Measurements from ENCODE around the gene CUBN. TPM values are rescaled to one million over a fixed set of nuclear protein-coding genes. Genes with fewer than 3 reads are reported as not detected.

Gene CUBN
- total RNA-seq, 4 donors from 2014 or later = 9.2 to 38.9 (median 25.4) TPM

DNA sequence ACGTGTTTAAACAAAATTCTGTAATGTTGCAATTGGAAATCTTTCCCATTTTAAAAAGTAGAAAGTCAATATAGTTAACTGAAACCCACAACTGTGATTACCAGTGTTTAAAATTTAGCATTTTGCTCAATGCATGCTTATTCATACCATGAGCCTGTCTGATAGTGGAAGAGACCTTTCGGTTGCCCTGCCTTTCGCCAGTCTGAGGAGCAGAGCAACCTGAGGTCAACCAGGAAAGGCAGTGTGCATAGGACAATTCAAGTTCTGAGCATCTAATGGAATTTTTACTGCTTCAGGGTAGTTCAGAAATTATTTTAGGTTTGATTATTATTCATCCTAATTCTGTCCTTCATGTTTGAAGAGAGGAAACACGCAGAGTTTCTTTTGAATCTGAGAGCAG is 100.8 kb downstream of the CUBN start:
- H3K36me3 ChIP-seq = no peaks in the 10 kb centered on the region
- 71 to 83% methylated on average over 4 of the region's 4 CpGs for WGBS, 2 donors
- no peak for DNase-seq (ENCODE audit: low spot score in 2 of 2)
- H3K9me3 ChIP-seq = no peaks in the 10 kb centered on the region
- H3K4me1 ChIP-seq = peaks cover 0 to 68% (median 46%) of the 10 kb centered on the region in 4 donors
- H3K27me3 ChIP-seq = no peaks in the 10 kb centered on the region
- peak overlapping the region in 3 of 4 donors; percentile 52 to 83 (median 77) for H3K27ac ChIP-seq
- no peak overlapping the region for H3K4me3 ChIP-seq
- TF ChIP-seq, protein P1, sequence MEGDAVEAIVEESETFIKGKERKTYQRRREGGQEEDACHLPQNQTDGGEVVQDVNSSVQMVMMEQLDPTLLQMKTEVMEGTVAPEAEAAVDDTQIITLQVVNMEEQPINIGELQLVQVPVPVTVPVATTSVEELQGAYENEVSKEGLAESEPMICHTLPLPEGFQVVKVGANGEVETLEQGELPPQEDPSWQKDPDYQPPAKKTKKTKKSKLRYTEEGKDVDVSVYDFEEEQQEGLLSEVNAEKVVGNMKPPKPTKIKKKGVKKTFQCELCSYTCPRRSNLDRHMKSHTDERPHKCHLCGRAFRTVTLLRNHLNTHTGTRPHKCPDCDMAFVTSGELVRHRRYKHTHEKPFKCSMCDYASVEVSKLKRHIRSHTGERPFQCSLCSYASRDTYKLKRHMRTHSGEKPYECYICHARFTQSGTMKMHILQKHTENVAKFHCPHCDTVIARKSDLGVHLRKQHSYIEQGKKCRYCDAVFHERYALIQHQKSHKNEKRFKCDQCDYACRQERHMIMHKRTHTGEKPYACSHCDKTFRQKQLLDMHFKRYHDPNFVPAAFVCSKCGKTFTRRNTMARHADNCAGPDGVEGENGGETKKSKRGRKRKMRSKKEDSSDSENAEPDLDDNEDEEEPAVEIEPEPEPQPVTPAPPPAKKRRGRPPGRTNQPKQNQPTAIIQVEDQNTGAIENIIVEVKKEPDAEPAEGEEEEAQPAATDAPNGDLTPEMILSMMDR (IDR thresholded peaks at IDR 0.05) = no peak
- no peak for TF ChIP-seq POLR2A (IDR thresholded peaks at IDR 0.05)
- no peak for TF ChIP-seq EP300 (IDR thresholded peaks at IDR 0.05)

DNA sequence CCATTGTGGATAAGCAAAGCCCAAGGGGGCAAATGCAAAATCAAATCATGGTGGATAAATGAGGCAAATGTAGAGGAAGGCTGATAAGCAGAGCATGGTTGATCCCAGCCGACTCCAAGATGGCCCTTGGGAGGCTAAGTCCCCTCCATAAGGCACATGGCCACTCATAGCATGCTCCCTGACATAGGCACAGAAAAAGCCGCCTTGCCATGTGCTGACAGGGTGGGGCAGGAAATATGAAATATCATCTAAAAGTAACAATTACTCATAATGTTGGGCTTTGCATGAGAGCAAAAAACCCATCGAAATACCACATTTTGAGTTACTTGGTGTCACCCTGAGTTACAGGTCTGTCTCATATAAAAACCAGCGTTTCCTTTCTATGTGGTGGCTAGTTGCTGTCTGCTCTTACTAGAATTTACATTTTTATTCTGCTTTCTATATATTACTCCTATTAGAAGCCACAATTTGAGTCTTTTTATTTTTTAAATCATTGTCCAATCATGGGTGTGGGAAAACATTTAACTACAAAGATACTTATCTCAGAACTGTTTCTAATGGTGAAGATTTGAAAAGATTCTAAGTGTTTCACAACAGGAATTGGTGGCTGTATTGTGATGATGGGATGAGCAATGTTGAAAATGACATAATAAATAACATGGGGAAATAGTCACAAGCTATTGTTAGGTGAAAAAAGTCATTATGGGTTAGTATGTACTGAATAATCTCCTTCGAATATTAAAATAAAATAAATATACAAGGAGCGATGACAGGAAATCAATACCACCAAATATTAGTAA is 102.7 kb downstream of the CUBN start:
- no peak for DNase-seq (ENCODE audit: low spot score in 2 of 2)
- H3K36me3 ChIP-seq = no peaks in the 10 kb centered on the region
- H3K4me3 ChIP-seq = no peak overlapping the region
- H3K4me1 ChIP-seq = peaks cover 0 to 79% (median 55%) of the 10 kb centered on the region in 4 donors
- no peaks in the 10 kb centered on the region for H3K27me3 ChIP-seq
- peak overlapping the region in 2 of 4 donors; percentile 85 to 87 for H3K27ac ChIP-seq
- TF ChIP-seq, protein P1 (IDR thresholded peaks at IDR 0.05) = no peak
- TF ChIP-seq POLR2A (IDR thresholded peaks at IDR 0.05) (no peak), EP300 (IDR thresholded peaks at IDR 0.05) (no peak)
- 89 to 90% methylated on average over 6 of the region's 6 CpGs for WGBS, 2 donors
- H3K9me3 ChIP-seq = no peaks in the 10 kb centered on the region

DNA sequence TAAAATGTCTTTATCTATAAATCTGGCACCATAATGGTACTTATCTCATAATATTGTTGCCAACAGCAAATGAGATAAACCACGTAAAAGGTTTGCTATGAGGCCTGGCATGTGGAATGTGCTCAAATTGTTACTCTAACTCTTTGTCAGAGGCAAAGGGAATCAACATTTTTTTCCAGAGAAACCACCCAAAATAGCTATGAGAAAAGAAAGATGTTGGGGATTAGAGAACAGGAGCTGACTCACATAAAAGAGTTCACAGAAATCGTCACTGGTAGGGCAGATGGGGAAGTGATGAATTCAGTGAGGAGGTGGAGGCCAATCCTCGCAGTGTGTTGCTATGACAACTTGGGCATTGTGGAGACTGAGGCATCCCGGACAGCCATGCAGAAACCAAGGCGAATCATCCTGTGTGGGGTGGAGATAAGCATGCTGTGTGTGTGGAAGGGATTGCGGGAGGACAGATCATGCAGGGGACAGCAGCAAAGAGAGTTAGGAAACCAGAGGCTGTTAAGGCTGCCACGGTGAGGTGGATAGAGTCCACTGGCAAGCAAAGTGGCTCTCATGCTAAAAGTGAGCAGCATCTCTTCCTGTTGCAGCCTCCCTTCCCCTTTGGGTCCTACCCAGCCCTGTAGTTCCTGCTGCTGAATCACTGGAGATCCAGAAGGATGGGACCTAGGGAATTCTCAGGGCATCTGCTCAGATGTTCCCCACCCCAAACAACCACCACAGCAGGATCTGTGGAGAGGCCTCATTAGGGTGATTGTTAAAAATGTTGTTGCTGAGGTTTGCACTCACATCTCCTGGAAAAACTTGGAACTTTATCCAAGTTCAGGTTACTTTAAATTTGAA is 103.9 kb downstream of the CUBN start:
- DNase-seq (ENCODE audit: low spot score in 2 of 2) = no peak
- TF ChIP-seq, protein P1 (IDR thresholded peaks at IDR 0.05) = no peak
- peak in 1 of 2 donors; percentile 43 for TF ChIP-seq EP300 (IDR thresholded peaks at IDR 0.05)
- TF ChIP-seq POLR2A (IDR thresholded peaks at IDR 0.05) = no peak
- Histone ChIP-seq H3K27ac (peak overlapping the region in 3 of 4 donors; percentile 63 to 87 (median 85)), H3K27me3 (no peaks in the 10 kb centered on the region), H3K36me3 (no peaks in the 10 kb centered on the region), H3K4me3 (no peak overlapping the region), H3K4me1 (peaks cover 0 to 79% (median 57%) of the 10 kb centered on the region in 4 donors), H3K9me3 (no peaks in the 10 kb centered on the region)
- WGBS, 2 donors = 36% methylated on average over 7 of the region's 7 CpGs

DNA sequence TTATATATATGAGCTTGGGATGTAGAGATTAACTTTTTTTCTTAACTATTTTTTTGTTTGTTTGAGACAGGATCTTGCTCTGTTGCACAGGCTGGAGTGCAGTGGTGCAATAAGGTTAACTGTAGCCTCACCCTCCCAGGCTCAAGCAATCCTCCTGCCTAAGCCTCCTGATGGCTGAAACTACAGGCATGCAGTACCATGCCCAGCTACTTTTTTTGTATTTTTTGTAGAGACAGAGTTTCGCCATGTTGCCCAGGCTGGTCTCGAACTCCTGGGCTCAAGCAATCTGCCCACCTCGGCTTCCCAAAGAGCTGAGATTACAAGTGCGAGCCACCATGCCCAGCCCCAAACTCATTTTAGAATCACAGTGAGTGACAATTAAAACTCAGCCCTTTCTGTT is 105.2 kb downstream of the CUBN start:
- peaks cover 0 to 67% (median 48%) of the 10 kb centered on the region in 4 donors for H3K4me1 ChIP-seq
- no peak overlapping the region for H3K4me3 ChIP-seq
- no peak for DNase-seq (ENCODE audit: low spot score in 2 of 2)
- WGBS, 2 donors = 99 to 100% methylated on average over 4 of the region's 4 CpGs
- peak overlapping the region; percentile 32 to 87 (median 74) for H3K27ac ChIP-seq
- no peaks in the 10 kb centered on the region for H3K9me3 ChIP-seq
- H3K27me3 ChIP-seq = no peaks in the 10 kb centered on the region
- no peak for TF ChIP-seq POLR2A (IDR thresholded peaks at IDR 0.05)
- TF ChIP-seq EP300 (IDR thresholded peaks at IDR 0.05) = no peak
- TF ChIP-seq, protein P1 (IDR thresholded peaks at IDR 0.05) = no peak
- no peaks in the 10 kb centered on the region for H3K36me3 ChIP-seq

Measured in tibial nerve (tissue), 4 donors.